GM15510 (cell line): Measurements from ENCODE around the gene C17orf113.
A peak's percentile ranks its signal among the peaks of the same experiment; 100 is the strongest.

ENCODE experiments used
- POLR2A ChIP-seq: IDR thresholded peaks from 3 replicates; pipeline ENCODE4 v1.6.1; 2011; ENCODE audit warnings: borderline replicate concordance; ENCODE audit not compliant: insufficient read length; ENCODE audit errors: extremely low read depth

The C17orf113 gene

GRCh38 chr17:42039794-42040763, 10.3 kb downstream of the C17orf113 start:
- no peak for TF ChIP-seq POLR2A

- TF ChIP-seq POLR2A: no peak
These were observed 12.0 kb downstream of the C17orf113 start for GRCh38 chr17:42038221-42038973.

- TF ChIP-seq POLR2A: no peak
These were observed 16.3 kb downstream of the C17orf113 start for GRCh38 chr17:42034059-42034458.

DNA sequence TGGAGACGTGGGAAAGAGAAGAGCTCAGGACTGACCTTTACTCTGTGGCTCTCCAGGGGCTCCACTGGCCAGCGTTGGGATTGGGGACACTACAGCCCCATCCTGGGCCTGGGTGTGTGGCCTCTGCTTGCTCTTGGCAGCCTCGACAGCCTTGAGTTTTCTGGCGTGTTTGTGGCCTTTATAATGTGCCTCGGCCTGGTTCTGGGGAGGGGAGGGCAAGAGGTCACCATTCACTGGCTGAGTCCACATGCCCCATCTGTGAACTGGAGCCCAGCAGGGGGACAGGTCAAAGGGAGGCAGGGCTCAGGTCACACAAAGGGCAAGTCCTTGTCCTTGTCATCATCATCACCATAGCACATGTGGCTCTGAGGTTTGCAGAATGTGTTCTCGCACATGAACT, 18.8 kb downstream of the C17orf113 start:
- TF ChIP-seq POLR2A: no peak

- no peak for TF ChIP-seq POLR2A
These were observed 21.6 kb downstream of the C17orf113 start for GRCh38 chr17:42028791-42029127.

DNA sequence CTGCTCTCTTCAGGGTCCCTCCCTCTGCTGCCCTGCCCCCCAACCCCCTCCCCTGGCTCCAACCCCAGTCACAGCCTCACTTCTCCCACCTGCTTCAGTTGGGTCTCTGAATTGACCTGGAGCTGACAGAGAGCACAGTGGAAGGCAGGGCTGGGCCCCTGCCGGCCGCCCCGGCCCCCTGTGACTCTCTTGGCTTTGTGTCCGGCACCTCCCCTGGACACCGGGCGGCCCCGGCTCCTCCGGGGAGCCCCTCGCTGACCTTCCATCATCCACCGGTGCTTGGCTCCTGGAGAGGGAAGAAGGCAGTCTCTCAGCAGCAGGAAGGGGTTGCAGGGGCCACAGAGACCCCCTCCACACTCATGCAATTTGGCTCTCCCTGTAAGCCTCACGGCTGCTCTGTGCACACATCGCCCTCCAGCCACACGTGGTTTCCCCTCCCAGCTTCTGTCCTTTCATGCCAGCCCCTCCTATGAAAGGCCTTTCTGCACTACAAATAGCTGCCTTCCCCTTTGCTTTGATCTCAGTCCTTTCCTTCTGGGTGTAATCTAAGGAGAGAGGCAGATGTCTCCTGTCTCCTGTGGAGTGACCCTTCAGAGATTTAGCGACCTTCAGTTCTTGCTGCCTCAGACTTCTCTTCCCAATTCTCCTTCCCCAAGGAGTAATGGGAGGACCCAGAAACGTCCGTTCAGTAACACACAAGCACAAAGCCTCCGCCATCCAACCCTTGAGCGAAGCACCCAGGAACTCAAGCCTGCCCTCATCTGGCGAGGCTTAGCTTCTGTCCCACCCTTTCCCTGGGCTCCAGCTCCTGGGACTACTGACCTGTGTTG, 22.2 kb downstream of the C17orf113 start:
- no peak for TF ChIP-seq POLR2A

GRCh38 chr17:42027590-42027889, 22.9 kb downstream of the C17orf113 start:
- TF ChIP-seq POLR2A: no peak

GRCh38 chr17:42026857-42027589, 23.4 kb downstream of the C17orf113 start:
- no peak for TF ChIP-seq POLR2A

- TF ChIP-seq POLR2A: no peak
These were observed 24.5 kb downstream of the C17orf113 start for GRCh38 chr17:42025936-42026335.

DNA sequence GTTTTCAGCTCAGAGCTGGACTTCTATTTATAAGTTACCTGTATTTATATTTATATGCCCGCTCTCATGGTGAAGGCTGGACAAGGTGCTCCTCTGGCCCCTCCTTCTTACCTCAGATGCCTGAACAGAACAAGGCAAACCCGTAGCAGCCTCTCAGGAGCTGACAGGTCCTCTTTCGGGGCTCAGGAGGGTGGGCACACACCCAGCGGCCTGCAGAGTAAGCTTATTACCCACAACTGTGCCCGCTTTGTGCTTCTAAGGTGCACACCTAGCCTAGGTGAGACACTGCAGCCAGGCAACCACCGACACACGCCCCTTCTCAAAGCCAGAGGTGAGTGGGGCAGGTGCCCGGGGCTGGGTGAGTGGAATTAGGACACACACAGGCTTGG, 25.2 kb downstream of the C17orf113 start:
- TF ChIP-seq POLR2A: no peak

DNA sequence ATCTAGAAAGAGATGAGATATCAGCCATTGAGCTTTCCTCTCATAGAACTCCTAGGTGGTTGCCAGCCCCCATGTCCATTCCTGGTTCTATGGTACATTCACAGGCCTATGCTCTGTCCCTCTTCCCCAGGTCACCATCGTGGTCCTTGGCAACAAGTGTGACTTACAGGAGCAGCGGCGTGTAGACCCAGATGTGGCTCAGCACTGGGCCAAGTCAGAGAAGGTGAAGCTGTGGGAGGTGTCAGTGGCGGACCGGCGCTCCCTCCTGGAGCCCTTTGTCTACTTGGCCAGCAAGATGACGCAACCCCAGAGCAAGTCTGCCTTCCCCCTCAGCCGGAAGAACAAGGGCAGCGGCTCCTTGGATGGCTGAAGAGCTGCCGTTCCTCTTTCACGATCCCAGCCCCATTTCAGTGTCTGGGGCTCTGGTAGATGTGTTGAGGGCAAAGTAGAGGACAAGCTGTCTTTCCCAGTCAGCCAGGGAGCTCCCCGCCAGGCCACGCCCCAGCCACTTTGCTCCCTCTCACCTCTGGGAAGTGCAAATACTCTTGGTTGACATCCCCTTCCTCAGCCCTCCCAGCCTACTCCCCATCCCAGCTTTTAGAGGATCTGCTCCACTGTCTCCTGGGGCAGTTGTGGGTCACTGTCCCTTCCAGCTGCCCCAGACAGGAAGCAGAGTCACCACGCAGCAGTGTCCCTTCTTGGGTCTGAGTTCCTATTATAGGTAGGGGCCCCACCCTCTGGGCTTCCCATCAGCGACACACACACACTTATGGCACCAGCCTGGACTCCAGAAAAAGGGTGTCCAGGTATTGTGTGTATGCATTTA, 26.7 kb downstream of the C17orf113 start:
- no peak for TF ChIP-seq POLR2A

- TF ChIP-seq POLR2A: peak; percentile 89
These were observed 30.6 kb downstream of the C17orf113 start, which contains the start of gene NKIRAS2 for GRCh38 chr17:42019509-42020404. Gene NKIRAS2, plus strand, starts transcription at chr17:42020090. Its CDS starts 1,488 bp downstream, at chr17:42021578.
